Testis (tissue), 3 donors: Measurements from ENCODE around the gene PAX9. TPM values are rescaled to one million over a fixed set of nuclear protein-coding genes. Genes with fewer than 3 reads are reported as not detected.

Experiments used
- DNase-seq: peaks from one replicate; pipeline ENCODE4 v3.0.0-alpha.2; 2019
- H3K27ac ChIP-seq, 2 donors: fragments of 200-600 bp; sonication (generic); one replicate each; pipeline ENCODE4 v1.5.1; 2019
- H3K27me3 ChIP-seq: fragments of 200-600 bp; sonication (generic); one replicate; pipeline ENCODE4 v1.5.1; 2019
- H3K36me3 ChIP-seq: fragments of 200-600 bp; sonication (generic); one replicate; pipeline ENCODE4 v1.5.1; 2017; ENCODE audit warnings: low read depth; ENCODE audit errors: missing control alignments
- H3K4me1 ChIP-seq: fragments of 200-600 bp; sonication (generic); one replicate; pipeline ENCODE4 v1.5.1; 2019
- H3K4me3 ChIP-seq, 2 donors: fragments of 200-600 bp; sonication (generic); one replicate each; pipeline ENCODE4 v1.5.1; 2017 to 2019
- H3K9me3 ChIP-seq: fragments of 200-600 bp; sonication (generic); one replicate; pipeline ENCODE4 v1.5.1; 2017
- POLR2A ChIP-seq: fragments of 450-650 bp; IDR thresholded peaks from one replicate; pipeline ENCODE4 v1.6.1; 2017; ENCODE audit warnings: antibody characterized with exemption, mild to moderate bottlenecking, moderate library complexity
- whole genome bisulfite sequencing, 2 donors: methylation state at CpG; one replicate each; pipeline ENCODE4 v1.1.5; 2018; 5-methylcytosine and 5-hydroxymethylcytosine counted together
- intact Hi-C: fragments of 100-400 bp; cut with DNase I; formaldehyde crosslinking; loops from one replicate; pipeline ENCODE4 v1.15.1; 2023; ENCODE audit warnings: low total_unique reads
- polyA plus RNA-seq: library from polyadenylated mRNA; stranded (reverse); fragments of 350-450 nt; fragmentation: Illumina TruSeq; extraction: RNeasy Lipid Tissue Mini Kit (QIAGEN cat#74804); gene quantifications from one replicate; pipeline ENCODE4 v1.2.3, GENCODE V29; 2014; ENCODE audit warnings: low read depth, low replicate concordance; ENCODE audit not compliant: insufficient read depth
- total RNA-seq, 2 donors: library from RNA; depleted of rRNA; stranded (reverse); fragments of >200 nt; gene quantifications; one replicate each; pipeline ENCODE4 v1.2.3, GENCODE V29; 2016
- TF ChIP-seq, protein P1 (sequence below), 3 experiments: fragments of 450-650 bp in 2 of 3; fragments of 200-600 bp in 1 of 3; sonication (generic) in 1 of 3; IDR thresholded peaks; one replicate each; pipeline ENCODE4 v1.5.1; 2016 to 2019; ENCODE audit warnings: antibody characterized with exemption in 3 of 3, mild to moderate bottlenecking in 2 of 3, moderate library complexity in 1 of 3

Gene PAX9
- total and polyA plus RNA-seq, 3 donors from 2014 or later, result 0.13 to 0.87 (median 0.50) TPM

DNA sequence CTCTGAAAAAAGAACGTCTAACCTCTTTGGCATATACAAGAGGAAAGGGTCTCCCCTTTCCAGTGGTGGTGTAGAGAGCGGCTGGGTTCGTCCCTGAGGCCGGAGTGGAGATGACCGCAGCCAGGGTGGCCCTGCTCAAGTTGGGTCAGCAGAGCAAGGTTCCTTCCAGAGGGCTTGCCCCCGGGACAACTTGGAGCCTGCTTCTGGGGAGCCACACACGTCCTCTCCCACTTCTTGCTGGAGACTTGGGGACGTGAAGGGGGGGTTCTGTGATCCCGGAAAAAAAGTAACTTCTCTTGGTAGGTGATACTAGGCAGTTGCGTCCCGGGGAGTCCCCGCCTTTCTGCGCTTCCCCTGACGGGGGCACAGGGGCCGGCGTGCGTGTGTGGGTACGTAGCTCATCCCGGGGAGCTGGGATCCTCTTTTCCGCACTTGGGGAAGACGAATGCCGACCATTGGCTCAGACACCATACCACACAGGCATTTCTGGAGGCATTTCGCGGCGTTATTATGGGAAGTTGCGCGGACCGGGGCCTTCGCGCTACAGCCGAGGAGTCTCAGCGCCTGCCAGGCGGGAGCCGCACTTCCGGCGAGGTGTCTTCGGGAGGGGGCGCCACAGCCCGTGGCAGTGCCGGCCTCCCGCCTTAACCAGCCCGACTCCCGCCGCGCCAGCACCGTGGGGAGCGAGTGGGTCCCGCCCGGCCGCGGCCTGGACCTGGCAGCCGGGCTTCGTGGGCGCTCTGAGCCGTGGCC is 14.8 kb upstream of the PAX9 start:
- no peaks in the 10 kb centered on the region for H3K4me1 ChIP-seq
- TF ChIP-seq, protein P1, sequence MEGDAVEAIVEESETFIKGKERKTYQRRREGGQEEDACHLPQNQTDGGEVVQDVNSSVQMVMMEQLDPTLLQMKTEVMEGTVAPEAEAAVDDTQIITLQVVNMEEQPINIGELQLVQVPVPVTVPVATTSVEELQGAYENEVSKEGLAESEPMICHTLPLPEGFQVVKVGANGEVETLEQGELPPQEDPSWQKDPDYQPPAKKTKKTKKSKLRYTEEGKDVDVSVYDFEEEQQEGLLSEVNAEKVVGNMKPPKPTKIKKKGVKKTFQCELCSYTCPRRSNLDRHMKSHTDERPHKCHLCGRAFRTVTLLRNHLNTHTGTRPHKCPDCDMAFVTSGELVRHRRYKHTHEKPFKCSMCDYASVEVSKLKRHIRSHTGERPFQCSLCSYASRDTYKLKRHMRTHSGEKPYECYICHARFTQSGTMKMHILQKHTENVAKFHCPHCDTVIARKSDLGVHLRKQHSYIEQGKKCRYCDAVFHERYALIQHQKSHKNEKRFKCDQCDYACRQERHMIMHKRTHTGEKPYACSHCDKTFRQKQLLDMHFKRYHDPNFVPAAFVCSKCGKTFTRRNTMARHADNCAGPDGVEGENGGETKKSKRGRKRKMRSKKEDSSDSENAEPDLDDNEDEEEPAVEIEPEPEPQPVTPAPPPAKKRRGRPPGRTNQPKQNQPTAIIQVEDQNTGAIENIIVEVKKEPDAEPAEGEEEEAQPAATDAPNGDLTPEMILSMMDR (IDR thresholded peaks at IDR 0.05), result peak in 1 of 3 experiments; percentile 16
- no peak for TF ChIP-seq POLR2A
- H3K4me3 ChIP-seq, result peak overlapping the region; percentile 49 to 69
- peak; percentile 69 for DNase-seq
- intact Hi-C loops, result no loop called here
- H3K9me3 ChIP-seq, result no peaks in the 10 kb centered on the region
- peaks cover 2% of the 10 kb centered on the region for H3K27me3 ChIP-seq
- no peaks in the 10 kb centered on the region for H3K36me3 ChIP-seq
- peak overlapping the region; percentile 35 to 52 for H3K27ac ChIP-seq
- 1 to 5% methylated on average over 9 to 45 of the region's 55 CpGs for WGBS, 2 donors

DNA sequence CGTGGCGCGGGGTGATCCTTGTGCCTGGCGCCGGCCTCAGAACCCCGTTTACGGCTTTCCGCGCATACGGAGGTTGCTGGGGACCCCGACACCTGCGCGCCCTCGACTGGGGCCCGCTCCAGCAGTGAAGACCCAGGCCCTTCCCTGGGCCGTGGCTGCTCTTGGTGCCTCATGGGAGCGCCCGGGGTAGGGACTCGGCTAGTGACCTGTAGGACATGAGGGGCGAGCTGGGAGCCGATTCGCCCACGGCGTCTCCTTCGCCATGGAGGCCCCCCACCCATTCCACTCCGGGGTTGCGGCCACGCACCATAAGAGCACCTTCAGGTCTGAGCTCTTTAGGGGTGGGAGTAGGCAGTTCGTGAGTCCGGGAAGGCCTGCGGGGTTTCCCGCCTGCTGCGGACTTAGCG is 14.2 kb upstream of the PAX9 start:
- Histone ChIP-seq H3K27ac (peak overlapping the region; percentile 35 to 52), H3K36me3 (no peaks in the 10 kb centered on the region), H3K27me3 (peaks cover 2% of the 10 kb centered on the region), H3K4me1 (no peaks in the 10 kb centered on the region), H3K4me3 (peak overlapping the region; percentile 49 to 69), H3K9me3 (no peaks in the 10 kb centered on the region)
- DNase-seq, result peak; percentile 27
- no peak for TF ChIP-seq POLR2A
- TF ChIP-seq, protein P1 (IDR thresholded peaks at IDR 0.05), result no peak
- intact Hi-C loops, result no loop called here
- WGBS, 2 donors, result 0 to 2% methylated on average over 4 to 20 of the region's 34 CpGs

DNA sequence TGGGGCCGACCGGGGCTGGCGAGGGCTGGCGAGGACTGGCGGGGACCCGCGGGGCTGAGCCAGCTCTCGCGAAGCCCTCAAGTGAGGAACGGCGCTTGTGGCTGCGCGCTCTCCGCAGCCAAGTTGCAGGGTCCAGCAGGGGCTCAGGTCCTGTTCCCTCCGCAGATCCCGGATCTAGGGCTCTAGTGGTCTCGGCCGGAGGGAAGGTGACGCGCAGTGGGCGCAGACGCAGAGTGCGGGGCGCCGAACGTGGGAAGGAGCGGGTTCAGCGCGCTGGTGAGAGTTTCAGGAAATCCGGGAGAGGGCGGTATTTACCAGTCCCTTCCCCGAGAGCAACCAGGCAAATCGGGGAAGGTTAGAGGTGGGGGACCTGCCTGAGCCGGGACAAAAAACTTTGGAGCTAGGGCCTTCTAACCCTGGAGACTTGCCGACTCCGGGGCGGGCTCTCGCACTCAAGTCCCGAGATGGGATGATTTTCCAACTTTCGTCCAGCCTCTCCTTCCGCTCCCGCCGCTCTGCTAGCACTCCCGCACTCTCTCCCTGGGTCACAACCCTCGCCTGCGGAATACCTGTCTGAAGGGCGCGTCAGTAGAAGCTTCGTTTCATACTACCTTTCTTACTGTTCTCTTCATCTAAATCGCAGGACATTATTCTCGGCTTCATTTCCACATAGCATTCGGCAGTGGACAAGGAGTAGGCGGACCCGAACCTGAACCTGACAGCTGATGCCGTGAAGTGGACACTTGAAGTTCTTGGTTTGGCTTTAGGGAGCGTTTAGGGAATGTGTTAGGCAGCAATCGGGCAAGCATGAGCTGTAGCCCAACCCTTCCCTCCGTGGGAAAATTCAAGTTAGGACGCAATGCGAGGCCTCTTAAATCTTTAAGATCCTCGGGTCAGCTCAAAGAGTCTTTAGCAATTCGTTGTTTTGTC is 13.6 kb upstream of the PAX9 start:
- WGBS, 2 donors, result 3 to 4% methylated on average over 36 to 48 of the region's 62 CpGs
- no peaks in the 10 kb centered on the region for H3K36me3 ChIP-seq
- H3K27me3 ChIP-seq, result peaks cover 2% of the 10 kb centered on the region
- intact Hi-C loops, result no loop called here
- DNase-seq, result peak; percentile 72
- no peaks in the 10 kb centered on the region for H3K9me3 ChIP-seq
- TF ChIP-seq POLR2A, result no peak
- TF ChIP-seq, protein P1 (IDR thresholded peaks at IDR 0.05), result peak; percentile 29 to 43 (median 42)
- H3K27ac ChIP-seq, result peak overlapping the region; percentile 35 to 52
- H3K4me1 ChIP-seq, result no peaks in the 10 kb centered on the region
- peak overlapping the region; percentile 49 to 69 for H3K4me3 ChIP-seq

DNA sequence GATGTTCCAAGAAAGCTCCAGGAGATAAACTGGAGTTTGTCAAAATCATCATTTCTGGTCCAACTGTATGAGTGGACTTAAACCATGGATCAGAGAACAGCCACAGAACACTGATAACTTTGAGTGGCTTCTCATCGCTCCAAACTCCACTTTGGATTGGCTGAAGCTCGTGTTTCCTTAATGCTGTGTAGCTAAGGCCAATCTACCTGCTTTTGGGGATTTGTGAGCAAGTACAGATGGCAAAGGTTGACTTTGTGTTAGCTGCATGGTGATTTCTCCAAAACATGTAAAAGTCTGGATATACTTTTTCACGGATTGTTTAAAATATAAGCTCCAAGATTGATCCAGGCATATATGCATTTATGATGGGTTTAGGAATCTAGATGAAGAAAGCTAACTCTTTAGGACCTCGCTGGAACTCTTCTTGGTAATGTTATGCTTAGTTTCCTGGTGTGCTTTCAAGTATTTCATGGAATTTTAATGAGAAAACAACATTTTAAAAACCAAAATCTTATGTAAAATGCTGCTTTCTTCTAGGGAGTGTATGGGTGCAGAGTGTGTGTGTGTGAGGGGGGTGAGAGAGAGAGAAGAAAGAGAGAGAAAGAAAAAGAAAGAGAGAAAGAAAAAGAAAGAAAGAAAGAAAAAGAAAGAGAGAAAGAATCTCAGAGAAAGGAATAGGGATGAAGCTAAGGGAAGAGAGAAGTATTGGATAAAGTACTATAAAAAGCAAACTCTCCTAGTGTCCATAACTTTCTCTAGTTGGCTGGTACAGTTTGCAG is 11.6 kb upstream of the PAX9 start:
- intact Hi-C loops, result no loop called here
- peaks cover 2% of the 10 kb centered on the region for H3K27me3 ChIP-seq
- no peak for TF ChIP-seq POLR2A
- TF ChIP-seq, protein P1 (IDR thresholded peaks at IDR 0.05), result no peak
- 17 to 26% methylated on average over 4 of the region's 4 CpGs for WGBS, 2 donors
- no peak overlapping the region for H3K27ac ChIP-seq
- H3K36me3 ChIP-seq, result no peaks in the 10 kb centered on the region
- no peaks in the 10 kb centered on the region for H3K4me1 ChIP-seq
- no peak overlapping the region for H3K4me3 ChIP-seq
- H3K9me3 ChIP-seq, result no peaks in the 10 kb centered on the region
- DNase-seq, result no peak
